IPS-18c (cell line): Measurements from ENCODE around the gene ATL3.
"Not testable (repeated sequence)": the region's sequence is repeated elsewhere in the genome, so short reads cannot be mapped to it uniquely, and the experiment has no call there.

ENCODE experiments used
- H3K4me3 ChIP-seq: 2 replicates; pipeline ENCODE4 v1.7.0; 2013; ENCODE audit warnings: low read depth, mild to moderate bottlenecking, low read length, moderate library complexity; ENCODE audit not compliant: insufficient read depth
- H3K9me3 ChIP-seq: one replicate; pipeline ENCODE4 v1.6.1; 2013; ENCODE audit warnings: mild to moderate bottlenecking, low read length, moderate library complexity; ENCODE audit not compliant: control insufficient read depth, insufficient read depth

The ATL3 gene

GRCh38 chr11:63641727-63642126 is 29.4 kb downstream of the ATL3 start:
- Histone ChIP-seq H3K4me3 (no peak overlapping the region), H3K9me3 (no peaks in the 10 kb centered on the region)

- no peaks in the 10 kb centered on the region for H3K9me3 ChIP-seq
- H3K4me3 ChIP-seq = no peak overlapping the region
Measured at GRCh38 chr11:63639199-63639832, 31.9 kb downstream of the ATL3 start.

- H3K9me3 ChIP-seq, H3K4me3 ChIP-seq: not testable (repeated sequence)
Measured at GRCh38 chr11:63638436-63638835, 32.7 kb downstream of the ATL3 start.

- Histone ChIP-seq H3K9me3 (no peaks in the 10 kb centered on the region), H3K4me3 (no peak overlapping the region)
Measured at GRCh38 chr11:63635762-63636465, 35.3 kb downstream of the ATL3 start.

GRCh38 chr11:63629426-63629825 is 41.8 kb downstream of the ATL3 start:
- Histone ChIP-seq H3K9me3 (no peaks in the 10 kb centered on the region), H3K4me3 (no peak overlapping the region)

- no peaks in the 10 kb centered on the region for H3K9me3 ChIP-seq
- no peak overlapping the region for H3K4me3 ChIP-seq
Measured at GRCh38 chr11:63623513-63624140, 47.5 kb downstream of the ATL3 start.

- Histone ChIP-seq H3K4me3 (no peak overlapping the region), H3K9me3 (no peaks in the 10 kb centered on the region)
Measured at GRCh38 chr11:63622323-63622722, 48.9 kb downstream of the ATL3 start.

- Histone ChIP-seq H3K9me3 (no peaks in the 10 kb centered on the region), H3K4me3 (no peak overlapping the region)
Measured at GRCh38 chr11:63621071-63621470, 50.1 kb downstream of the ATL3 start.

GRCh38 chr11:63619967-63620366 is 51.2 kb downstream of the ATL3 start:
- no peaks in the 10 kb centered on the region for H3K9me3 ChIP-seq
- no peak overlapping the region for H3K4me3 ChIP-seq

GRCh38 chr11:63617686-63618085 is 53.5 kb downstream of the ATL3 start:
- H3K4me3 ChIP-seq, H3K9me3 ChIP-seq: not testable (repeated sequence)

- Histone ChIP-seq H3K4me3 (no peak overlapping the region), H3K9me3 (no peaks in the 10 kb centered on the region)
Measured at GRCh38 chr11:63616953-63617352, 54.2 kb downstream of the ATL3 start.

GRCh38 chr11:63614136-63614671 is 57.0 kb downstream of the ATL3 start, which contains the start of gene PLAAT3:
Gene PLAAT3 (minus strand): TSS chr11:63614433. CDS start chr11:63614014, 419 bp downstream.
- Histone ChIP-seq H3K9me3 (no peaks in the 10 kb centered on the region), H3K4me3 (peak within 1 kb of the TSS; percentile 81)

GRCh38 chr11:63613517-63614135 is 57.5 kb downstream of the ATL3 start:
- Histone ChIP-seq H3K4me3 (peak overlapping the region; percentile 81), H3K9me3 (no peaks in the 10 kb centered on the region)

- H3K9me3 ChIP-seq = no peaks in the 10 kb centered on the region
- H3K4me3 ChIP-seq = no peak overlapping the region
Measured at GRCh38 chr11:63612181-63612580, 59.0 kb downstream of the ATL3 start.

- Histone ChIP-seq H3K4me3 (no peak overlapping the region), H3K9me3 (no peaks in the 10 kb centered on the region)
Measured at GRCh38 chr11:63611395-63611747, 59.8 kb downstream of the ATL3 start.

GRCh38 chr11:63610604-63611394 is 60.4 kb downstream of the ATL3 start:
- H3K4me3 ChIP-seq = peak overlapping the region; percentile 2
- no peaks in the 10 kb centered on the region for H3K9me3 ChIP-seq

- H3K9me3 ChIP-seq = no peaks in the 10 kb centered on the region
- peak overlapping the region; percentile 2; the same call in 1 of the 2 replicates for H3K4me3 ChIP-seq
Measured at GRCh38 chr11:63609971-63610580, 61.1 kb downstream of the ATL3 start.
